ENCODE measurements around the gene MMP12.

Gene MMP12

DNA sequence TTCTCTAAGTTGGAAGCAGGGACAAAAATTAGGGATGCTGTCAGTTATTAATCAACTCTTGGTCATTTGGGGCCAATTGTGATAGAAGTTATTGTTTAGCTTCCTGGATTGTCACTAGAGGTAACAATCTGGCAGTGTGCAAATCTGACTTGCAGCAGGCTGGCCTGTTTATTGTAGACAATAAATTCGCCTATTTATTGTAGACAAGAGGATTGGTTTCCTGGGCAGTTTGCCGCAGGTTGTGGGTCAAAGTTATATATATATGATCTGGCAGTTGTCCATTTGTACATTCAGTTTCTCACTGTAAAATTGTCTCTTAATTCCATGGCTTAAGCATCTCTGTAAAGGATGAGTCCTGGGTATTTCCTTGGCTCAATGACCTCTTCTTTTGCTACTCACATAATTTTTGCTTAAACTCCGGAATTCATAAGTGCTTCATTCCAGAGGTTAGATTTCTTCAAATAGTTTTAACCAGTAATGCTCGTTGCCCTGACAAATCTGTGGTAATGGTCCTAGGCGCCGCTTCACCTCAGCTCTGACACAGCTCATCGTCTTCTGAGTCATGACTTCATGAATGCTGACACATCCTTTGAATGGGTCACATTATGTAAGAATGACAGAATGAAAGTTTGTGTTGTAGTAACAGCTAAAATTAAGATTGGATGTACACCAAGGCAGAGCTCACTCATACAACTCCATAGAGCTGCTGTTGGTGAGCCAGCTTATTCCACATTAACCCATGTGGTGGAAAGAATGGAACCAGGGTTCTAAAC is 23.6 kb downstream of the MMP12 start:
- in situ Hi-C loops (cut with HindIII; ENCODE audit: low sequenced_read_pairs): no loop called here

- in situ Hi-C loops (cut with HindIII; ENCODE audit: low sequenced_read_pairs): no loop called here
Observed at GRCh38 chr11:102849311-102849710, 25.5 kb downstream of the MMP12 start.

- in situ Hi-C loops (cut with HindIII; ENCODE audit: low sequenced_read_pairs): no loop called here
Observed at GRCh38 chr11:102846292-102846691, 28.5 kb downstream of the MMP12 start.

GRCh38 chr11:102843489-102843888 is 31.3 kb downstream of the MMP12 start, which contains the start of gene MMP3:
MMP3 (minus strand) TSS chr11:102843609; CDS start chr11:102843546, 63 bp downstream.
- in situ Hi-C loops (cut with HindIII; ENCODE audit: low sequenced_read_pairs): no loop called here

DNA sequence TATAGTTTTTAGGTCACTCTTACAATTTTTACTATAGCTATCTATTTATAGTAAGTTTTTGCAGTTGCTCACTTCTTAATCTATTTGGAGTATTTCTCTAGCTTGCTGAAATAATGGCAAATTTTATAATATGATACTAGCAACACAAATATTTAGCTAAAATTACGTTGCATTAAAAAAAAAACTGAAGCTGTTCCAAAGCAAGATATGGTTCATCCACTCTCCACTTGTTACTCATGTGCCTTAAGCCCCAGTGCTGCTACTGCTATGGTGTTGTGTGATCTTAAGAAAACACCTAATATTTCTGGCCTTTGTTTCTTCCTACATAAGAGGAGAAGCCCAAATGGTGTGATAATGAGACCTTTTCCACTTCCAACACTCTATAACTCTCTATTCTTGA is 31.9 kb downstream of the MMP12 start:
- in situ Hi-C loops (cut with HindIII; ENCODE audit: low sequenced_read_pairs): no loop called here

GRCh38 chr11:102840018-102840417 is 34.8 kb downstream of the MMP12 start:
- in situ Hi-C loops (cut with HindIII; ENCODE audit: low sequenced_read_pairs): no loop called here

DNA sequence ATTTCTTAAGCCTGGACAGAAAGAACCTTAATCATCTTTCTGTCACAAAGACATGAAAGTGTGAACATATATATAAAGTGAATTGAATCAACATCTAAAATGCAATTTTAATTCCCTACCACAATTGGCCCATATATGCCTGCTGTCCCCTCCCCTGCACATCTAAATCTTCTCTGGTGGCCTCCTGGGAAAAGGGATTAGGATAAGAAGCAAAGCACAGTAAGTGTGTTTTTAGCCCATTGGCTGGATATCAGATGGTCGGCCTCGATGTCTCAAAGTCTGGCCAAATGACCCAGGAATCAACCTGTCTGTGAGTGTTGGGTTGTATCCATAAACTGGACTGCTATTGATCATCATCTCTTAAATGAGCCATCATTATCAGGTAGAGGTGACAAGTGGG is 37.1 kb downstream of the MMP12 start:
- in situ Hi-C loops (cut with HindIII; ENCODE audit: low sequenced_read_pairs): no loop called here

GRCh38 chr11:102837156-102837555 is 37.6 kb downstream of the MMP12 start:
- in situ Hi-C loops (cut with HindIII; ENCODE audit: low sequenced_read_pairs): no loop called here

GRCh38 chr11:102836290-102836875 is 38.4 kb downstream of the MMP12 start:
- in situ Hi-C loops (cut with HindIII; ENCODE audit: low sequenced_read_pairs): no loop called here

GRCh38 chr11:102833731-102834130 is 41.1 kb downstream of the MMP12 start:
- in situ Hi-C loops (cut with HindIII; ENCODE audit: low sequenced_read_pairs): no loop called here

- in situ Hi-C loops (cut with HindIII; ENCODE audit: low sequenced_read_pairs): no loop called here
Observed at GRCh38 chr11:102832612-102833011, 42.2 kb downstream of the MMP12 start.

- in situ Hi-C loops (cut with HindIII; ENCODE audit: low sequenced_read_pairs): no loop called here
Observed at GRCh38 chr11:102831489-102832440, 43.0 kb downstream of the MMP12 start.

GRCh38 chr11:102831128-102831488 is 43.7 kb downstream of the MMP12 start:
- in situ Hi-C loops (cut with HindIII; ENCODE audit: low sequenced_read_pairs): no loop called here

DNA sequence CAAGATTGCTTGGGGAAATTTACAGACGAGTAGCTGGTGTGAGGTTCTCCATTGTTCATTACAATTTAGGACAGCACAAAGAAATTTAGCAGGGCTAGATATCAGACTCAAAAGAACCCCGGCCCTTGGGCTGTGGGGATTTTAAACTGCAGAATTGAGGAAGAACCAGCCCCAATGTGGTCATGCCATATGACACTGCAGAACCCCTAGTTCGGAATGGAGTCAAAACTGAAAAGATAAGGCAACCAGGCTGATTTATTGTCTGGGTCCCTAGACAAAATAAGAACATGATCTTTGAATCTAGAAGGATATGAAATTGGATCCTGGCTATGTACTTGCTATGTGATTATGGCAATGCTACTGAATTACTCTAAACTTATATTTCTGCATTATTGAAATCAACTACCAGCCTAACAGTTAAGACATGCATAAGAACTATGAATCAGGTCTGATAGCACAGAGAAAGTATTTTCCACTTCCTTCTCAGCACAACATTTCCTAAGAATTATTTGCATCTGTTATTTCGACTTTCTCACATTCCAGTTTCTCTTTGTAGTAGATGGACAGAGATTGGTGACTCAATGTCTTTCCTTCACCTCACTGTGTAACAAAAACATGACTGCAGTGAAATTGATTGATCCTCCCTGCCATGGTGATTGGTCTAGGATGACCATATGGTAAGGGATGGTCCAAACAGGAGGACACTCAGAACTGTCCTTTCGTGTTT is 44.6 kb downstream of the MMP12 start:
- in situ Hi-C loops (cut with HindIII; ENCODE audit: low sequenced_read_pairs): no loop called here

GRCh38 chr11:102829316-102830000 is 45.3 kb downstream of the MMP12 start:
- in situ Hi-C loops (cut with HindIII; ENCODE audit: low sequenced_read_pairs): no loop called here

GRCh38 chr11:102824556-102824955 is 50.2 kb downstream of the MMP12 start:
- in situ Hi-C loops (cut with HindIII; ENCODE audit: low sequenced_read_pairs): loop anchor here (5.0 kb wide), 1 partner anchor 42 kb away; the partner anchor contains the start of gene MMP10

DNA sequence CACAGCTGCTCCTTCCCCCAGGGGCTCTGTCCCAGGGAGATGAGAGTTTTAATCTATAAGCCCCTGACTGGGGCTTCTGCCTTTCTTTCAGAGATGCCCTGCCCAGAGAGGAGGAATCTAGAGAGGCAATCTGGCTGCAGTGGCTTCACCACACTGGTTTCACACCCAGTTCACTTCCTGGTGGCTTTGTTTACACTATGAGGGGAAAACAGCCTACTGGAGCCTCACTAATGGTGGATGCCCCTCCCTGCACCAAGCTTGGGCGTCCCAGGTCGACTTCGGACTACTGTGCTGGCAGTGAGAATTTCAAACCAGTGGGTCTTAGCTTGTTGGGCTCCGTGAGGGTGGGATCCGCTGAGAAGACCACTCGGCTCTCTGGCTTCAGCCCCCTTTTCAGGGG is 55.3 kb downstream of the MMP12 start:
- in situ Hi-C loops (cut with HindIII; ENCODE audit: low sequenced_read_pairs): no loop called here

DNA sequence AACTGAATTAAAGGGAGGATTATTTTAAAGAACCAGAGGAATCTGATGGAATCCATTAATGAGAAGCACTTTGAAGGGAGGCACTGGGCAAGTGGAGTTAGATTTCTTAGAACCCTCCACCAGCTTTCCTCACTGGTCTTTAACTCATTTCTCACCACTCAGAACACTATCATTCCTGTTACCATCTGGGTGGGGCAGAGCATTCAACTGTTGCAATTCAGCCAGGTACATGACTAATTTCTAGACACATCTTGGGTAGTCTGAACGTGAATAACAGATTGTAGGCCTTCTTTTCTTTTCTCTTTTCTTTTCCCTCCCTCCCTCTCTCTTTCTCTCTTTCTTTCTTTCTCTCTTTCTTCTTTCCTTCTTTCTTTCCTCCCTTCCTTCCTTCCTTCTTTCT is 61.3 kb downstream of the MMP12 start:
- in situ Hi-C loops (cut with HindIII; ENCODE audit: low sequenced_read_pairs): no loop called here

Data from endothelial cell of hepatic sinusoid (primary cell).